Aorta (tissue), 5 donors: Measurements from ENCODE around the gene PRKCZ. TPM values are rescaled to one million over a fixed set of nuclear protein-coding genes. Genes with fewer than 3 reads are reported as not detected.

ENCODE experiments used
- ATAC-seq: fragments of 200-7000 bp; cut with Tn5 transposase; one replicate; pipeline ENCODE4 v1.9.1; 2022; ENCODE audit warnings: moderate library complexity; ENCODE audit not compliant: low FRiP score
- DNase-seq, 2 donors: peaks; one replicate each; pipeline ENCODE4 v3.0.0-alpha.2; 2020
- H3K27ac ChIP-seq, 2 donors: one replicate each; pipeline ENCODE4 v1.5.1; 2013; ENCODE audit warnings: low read length in 2 of 2, mild to moderate bottlenecking in 2 of 2, moderate library complexity in 2 of 2, control low read depth in 1 of 2, inconsistent platforms in 1 of 2, low read depth in 1 of 2
- H3K27me3 ChIP-seq, 2 donors: one replicate each; pipeline ENCODE4 v1.6.1; 2013; ENCODE audit warnings: control low read depth in 1 of 2, low read length in 1 of 2, mild to moderate bottlenecking in 1 of 2, moderate library complexity in 1 of 2; ENCODE audit not compliant: insufficient read depth in 2 of 2, control insufficient read depth in 1 of 2
- H3K36me3 ChIP-seq, 2 donors: one replicate each; pipeline ENCODE4 v1.6.1; 2013; ENCODE audit warnings: control low read depth in 1 of 2, low read length in 1 of 2, mild to moderate bottlenecking in 1 of 2; ENCODE audit not compliant: insufficient read depth in 2 of 2, control insufficient read depth in 1 of 2
- H3K4me1 ChIP-seq, 2 donors: one replicate each; pipeline ENCODE4 v1.6.1; 2013; ENCODE audit warnings: low read length in 2 of 2, control low read depth in 1 of 2, mild to moderate bottlenecking in 1 of 2, moderate library complexity in 1 of 2; ENCODE audit not compliant: insufficient read depth in 2 of 2, control insufficient read depth in 1 of 2
- H3K4me3 ChIP-seq, 2 donors: one replicate each; pipeline ENCODE4 v1.5.1; 2013; ENCODE audit warnings: low read length in 2 of 2, control low read depth in 1 of 2, mild to moderate bottlenecking in 1 of 2
- H3K9me3 ChIP-seq: one replicate; pipeline ENCODE4 v1.6.1; 2013; ENCODE audit warnings: mild to moderate bottlenecking, low read length; ENCODE audit not compliant: control insufficient read depth
- WGBS, 2 donors: extraction: QIAGEN DNeasy Blood & Tissue Kit; methylation state at CpG; one replicate each; pipeline ENCODE4 v1.1.7; 2013; 5-methylcytosine and 5-hydroxymethylcytosine counted together
- intact Hi-C, 2 donors: fragments of 100-400 bp; cut with DNase I; formaldehyde crosslinking; loops; one replicate each; pipeline versions ENCODE4 v1.14.2 to v1.15.0; 2022
- polyA plus RNA-seq, 2 donors: library from polyadenylated mRNA; stranded (reverse); fragments of 200-250 nt; gene quantifications; one replicate each; pipeline ENCODE4 v1.2.3, GENCODE V29; 2013
- total RNA-seq, 2 donors: library from RNA; stranded (reverse); fragmentation: NEBNext Ultra II Directional; extraction: Animal tissue kit (Norgen Biotek cat#: 25700); gene quantifications; one replicate each; pipeline ENCODE4 v1.2.1, GENCODE V29; 2021
- donor health status: healthy with polysubstance abuse.
- donor health status: Bipolar disorder and iron deficiency.
- donor health status: DM: no; HTN: no; CAD: no.
- donor health status: DM: no; HTN: no; CAD: no.
- donor health status: DM: yes; HTN: yes; CAD: no.

PRKCZ gene
- total and polyA plus RNA-seq, 4 donors: 1.5 to 23.2 (median 4.2) TPM

DNA sequence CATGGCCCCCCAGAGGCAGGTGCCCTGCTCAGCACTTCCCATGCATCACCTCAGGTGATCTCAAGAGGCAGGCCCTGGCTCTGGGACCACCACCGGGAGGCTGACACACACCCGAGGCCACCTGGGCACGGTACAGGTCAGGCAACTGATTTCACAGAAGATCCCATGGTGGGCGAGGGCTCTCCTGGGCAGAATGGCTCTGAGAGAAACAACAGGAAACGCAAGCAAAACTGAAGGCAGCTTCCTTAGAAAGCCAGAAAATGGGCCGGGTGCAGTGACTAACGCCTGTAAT is 166.5 kb downstream of the PRKCZ start:
- no peaks in the 10 kb centered on the region for H3K9me3 ChIP-seq
- no peak overlapping the region for H3K27ac ChIP-seq
- no peaks in the 10 kb centered on the region for H3K27me3 ChIP-seq
- intact Hi-C loops: no loop called here
- H3K4me3 ChIP-seq: no peak overlapping the region
- ATAC-seq (no peak), DNase-seq (no peak)
- peaks cover 0 to 2% of the 10 kb centered on the region in 2 donors for H3K4me1 ChIP-seq
- WGBS, 2 donors: 85 to 88% methylated on average over 7 of the region's 7 CpGs
- no peaks in the 10 kb centered on the region for H3K36me3 ChIP-seq

DNA sequence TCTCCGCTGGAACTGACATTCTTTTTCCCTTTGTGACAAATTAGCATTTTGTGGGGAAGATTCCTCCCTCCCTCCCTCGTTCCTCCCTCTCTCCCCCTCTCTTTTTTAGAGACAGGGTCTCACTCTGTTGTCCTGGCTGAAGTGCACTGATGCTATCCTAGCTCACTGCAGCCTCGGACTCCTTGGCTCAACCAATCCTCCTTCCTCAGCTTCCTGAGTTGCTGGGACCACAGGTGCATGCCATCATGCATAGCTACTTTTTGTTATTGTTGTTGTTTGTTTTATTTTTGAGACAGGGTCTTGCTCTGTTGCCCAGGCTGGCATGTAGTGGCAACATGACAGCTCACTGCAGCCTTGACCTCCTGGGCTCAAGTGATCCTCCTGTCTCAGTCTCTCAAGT is 171.1 kb downstream of the PRKCZ start:
- DNase-seq: no peak
- Histone ChIP-seq H3K36me3 (no peaks in the 10 kb centered on the region), H3K9me3 (no peaks in the 10 kb centered on the region), H3K27ac (no peak overlapping the region), H3K4me3 (no peak overlapping the region), H3K27me3 (no peaks in the 10 kb centered on the region), H3K4me1 (no peaks in the 10 kb centered on the region)
- WGBS, 2 donors: 83 to 87% methylated on average over 3 of the region's 3 CpGs
- intact Hi-C loops: no loop called here
- no peak for ATAC-seq

DNA sequence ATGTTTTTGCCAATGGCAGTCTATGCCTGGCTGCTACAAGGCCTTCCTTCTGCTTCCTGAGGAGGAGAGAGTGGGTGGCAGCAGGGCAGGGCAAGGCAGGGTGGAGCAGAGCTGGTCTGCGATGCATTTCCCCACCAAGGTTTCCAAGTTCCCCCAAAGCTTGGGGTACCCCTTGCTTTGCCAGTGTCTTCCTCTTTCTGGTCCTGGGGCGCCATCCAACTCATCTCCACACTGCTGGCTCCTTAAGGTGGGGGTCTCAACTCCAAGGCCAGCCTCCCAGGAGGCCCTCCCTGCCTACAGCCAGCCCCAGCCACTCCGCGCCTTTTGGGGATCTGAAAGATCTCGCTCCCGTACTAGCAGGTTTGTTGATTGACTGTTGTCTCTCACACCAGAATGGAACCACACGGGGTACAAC is 174.0 kb downstream of the PRKCZ start:
- Histone ChIP-seq H3K4me3 (no peak overlapping the region), H3K27me3 (no peaks in the 10 kb centered on the region), H3K9me3 (no peaks in the 10 kb centered on the region), H3K4me1 (no peaks in the 10 kb centered on the region), H3K36me3 (no peaks in the 10 kb centered on the region), H3K27ac (no peak overlapping the region)
- intact Hi-C loops: no loop called here
- 87 to 88% methylated on average over 7 of the region's 7 CpGs for WGBS, 2 donors
- no peak for DNase-seq
- no peak for ATAC-seq

DNA sequence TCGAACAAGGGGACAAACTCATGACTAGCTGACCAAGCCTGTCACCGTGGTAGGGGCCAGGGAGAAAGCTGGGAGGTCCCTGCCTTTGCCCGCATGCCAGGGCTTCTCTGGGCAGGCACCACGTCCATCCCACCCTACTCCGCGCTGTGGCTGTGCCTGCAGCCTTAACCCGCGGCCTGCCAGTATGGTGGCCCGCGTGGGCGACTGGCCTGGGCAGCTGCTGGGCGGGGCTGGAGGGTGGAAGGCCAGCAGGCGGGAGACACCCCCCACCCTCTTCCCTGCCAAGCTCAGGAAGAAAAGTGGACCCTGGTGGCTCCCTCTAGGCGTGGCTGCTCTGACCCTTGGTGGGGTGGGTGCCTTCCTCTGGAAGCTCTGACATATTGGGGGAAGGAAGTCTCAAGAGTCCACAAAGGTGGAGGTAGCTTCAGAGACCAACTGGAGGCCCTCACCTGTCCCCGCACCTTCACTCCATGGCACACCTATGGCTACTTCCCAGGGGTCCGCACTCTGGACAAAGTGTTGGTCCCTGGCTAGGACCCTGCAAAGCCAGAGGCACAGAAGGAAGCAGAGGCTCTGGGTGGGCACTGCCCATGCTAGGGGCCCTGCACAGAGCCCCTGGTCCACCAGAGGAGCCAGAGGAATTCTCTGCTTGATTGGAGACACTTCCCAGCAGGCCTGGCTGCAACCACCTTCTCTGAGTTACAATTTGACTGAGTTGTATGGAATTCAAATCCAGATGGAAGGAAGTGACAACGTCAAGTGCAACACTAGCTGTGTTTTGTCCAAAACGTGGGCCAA is 174.6 kb downstream of the PRKCZ start:
- ATAC-seq: no peak

DNA sequence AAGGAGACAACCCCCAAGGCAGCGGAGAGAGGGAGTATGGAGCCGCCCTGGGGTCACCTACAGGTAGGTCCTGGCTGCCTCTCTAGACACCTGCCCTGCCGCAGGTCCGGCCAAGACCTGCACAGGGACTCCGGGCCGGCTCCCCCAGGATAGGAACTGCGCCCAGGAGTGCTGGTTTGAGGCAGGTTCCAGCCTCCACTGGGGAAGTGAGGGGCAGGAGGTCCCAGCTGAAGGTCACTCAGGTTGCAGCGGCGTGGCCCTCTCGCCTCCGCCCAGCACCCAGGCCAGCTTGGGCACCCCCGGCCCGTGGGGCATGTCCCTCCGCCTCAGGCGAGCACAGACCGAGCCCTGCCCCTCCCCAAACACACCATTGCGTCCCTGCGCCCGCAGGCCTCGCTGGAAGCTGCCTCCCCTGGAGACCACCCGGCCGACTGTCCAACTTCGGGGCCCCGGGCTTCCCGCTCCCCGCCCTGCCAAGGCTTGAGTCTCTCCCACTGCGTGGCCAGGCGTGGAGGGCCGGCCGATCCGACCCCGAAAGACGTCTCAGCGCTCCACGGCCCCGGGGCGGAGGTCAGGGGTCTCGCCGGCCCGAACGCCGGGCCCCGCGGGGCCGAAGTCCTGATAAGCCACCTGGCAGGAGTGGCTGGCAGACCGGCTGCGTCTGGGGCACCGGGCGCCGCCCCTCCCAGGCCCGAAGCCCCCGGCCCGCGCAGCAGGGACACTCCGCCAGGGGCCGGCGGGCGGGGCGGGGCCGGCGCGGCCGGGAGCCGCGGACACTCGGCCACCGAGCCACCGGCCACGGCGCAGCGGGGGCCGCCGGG is 176.5 kb downstream of the PRKCZ start:
- H3K27ac ChIP-seq: peak overlapping the region; percentile 91 to 99
- peak; percentile 62 to 85 for DNase-seq
- 16 to 27% methylated on average over 49 to 73 of the region's 73 CpGs for WGBS, 2 donors
- intact Hi-C loops: loop anchor here (1.0 to 2.0 kb wide), 2 partner anchors 11 to 14 kb away; no protein-coding TSS in a partner anchor
- ATAC-seq: no peak
- no peaks in the 10 kb centered on the region for H3K27me3 ChIP-seq
- no peaks in the 10 kb centered on the region for H3K36me3 ChIP-seq
- H3K4me1 ChIP-seq: no peaks in the 10 kb centered on the region
- H3K4me3 ChIP-seq: peak overlapping the region; percentile 55 to 91
- no peaks in the 10 kb centered on the region for H3K9me3 ChIP-seq

More for the DNA sequence above, 174.6 kb downstream of the PRKCZ start:
- Histone ChIP-seq H3K36me3 (no peaks in the 10 kb centered on the region), H3K27ac (no peak overlapping the region), H3K9me3 (no peaks in the 10 kb centered on the region), H3K4me1 (no peaks in the 10 kb centered on the region), H3K4me3 (no peak overlapping the region), H3K27me3 (no peaks in the 10 kb centered on the region)
- DNase-seq: no peak
- intact Hi-C loops: no loop called here
- 80 to 81% methylated on average over 18 of the region's 18 CpGs for WGBS, 2 donors

DNA sequence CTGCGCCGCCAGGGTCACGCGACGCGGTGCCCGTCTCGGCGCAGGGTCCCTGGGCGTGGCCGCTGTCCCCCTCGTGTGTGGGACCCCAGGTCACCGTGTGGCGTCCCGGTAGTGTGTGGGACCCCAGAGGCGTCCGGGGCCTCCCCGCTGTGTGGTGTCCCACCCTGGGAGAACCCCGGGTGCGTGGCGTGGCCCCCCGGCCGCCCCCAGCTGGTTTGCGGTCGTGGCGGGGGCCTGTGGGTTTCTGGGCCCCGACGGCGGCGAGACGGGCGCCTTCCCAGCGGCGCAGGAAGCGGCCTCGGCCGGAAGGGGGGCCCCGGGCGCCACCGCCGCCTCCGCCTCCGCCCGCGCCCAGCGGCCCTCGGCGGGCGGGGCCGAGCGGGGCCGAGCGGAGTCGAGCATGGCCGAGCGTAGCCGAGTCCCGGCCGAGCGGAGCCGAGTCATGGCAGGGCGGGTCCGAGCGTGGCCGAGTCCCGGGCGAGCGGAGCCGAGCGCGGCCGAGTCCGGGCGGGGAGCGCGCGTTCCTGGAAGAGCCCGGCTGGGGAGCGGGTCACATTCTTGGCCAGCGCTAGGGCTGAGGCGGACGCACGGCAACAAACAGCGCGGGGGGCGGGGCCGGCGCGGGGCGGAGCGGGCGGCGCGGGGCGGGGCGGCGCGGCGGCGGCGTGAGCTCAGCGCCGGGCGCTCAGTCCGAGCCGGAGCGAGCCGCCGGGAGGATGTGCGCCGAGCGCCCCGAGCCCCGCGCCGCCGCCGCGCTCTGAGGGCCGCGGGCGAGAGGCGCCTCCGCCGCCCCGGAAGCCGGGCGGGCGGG is 177.3 kb downstream of the PRKCZ start:
- ATAC-seq (peak; percentile 95), DNase-seq (peak; percentile 98 to 99)
- Histone ChIP-seq H3K9me3 (no peaks in the 10 kb centered on the region), H3K27ac (peak overlapping the region; percentile 91 to 99), H3K4me1 (no peaks in the 10 kb centered on the region), H3K36me3 (no peaks in the 10 kb centered on the region), H3K4me3 (peak overlapping the region; percentile 93), H3K27me3 (no peaks in the 10 kb centered on the region)
- WGBS, 2 donors: 0% methylated on average over 29 to 129 of the region's 129 CpGs
- intact Hi-C loops: loop anchor here (1.0 to 2.0 kb wide), 3 partner anchors 12 to 23 kb away; no protein-coding TSS in a partner anchor

DNA sequence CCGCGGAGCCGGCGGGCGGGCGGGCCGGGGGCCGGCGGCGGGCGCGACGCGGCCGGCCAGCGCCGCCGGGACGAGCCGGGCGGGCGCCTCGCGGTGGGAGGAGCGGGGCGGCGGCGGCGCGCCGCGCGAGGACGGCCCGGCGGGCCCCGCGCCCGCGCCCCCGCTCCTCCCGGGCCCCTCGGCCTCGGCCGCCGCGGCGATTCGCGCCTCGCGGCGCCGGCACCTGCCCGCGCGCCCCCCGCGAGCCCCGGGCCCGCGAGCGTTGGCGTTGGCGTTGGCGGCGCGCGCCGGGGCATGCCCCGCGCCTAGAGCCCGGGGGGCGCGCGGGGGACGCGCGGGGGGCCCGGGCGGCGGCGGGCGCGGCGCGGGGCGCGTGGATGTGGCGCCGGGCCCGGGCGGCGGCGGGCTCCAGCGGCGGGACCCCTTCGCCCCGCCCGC is 178.0 kb downstream of the PRKCZ start, which contains the start of gene SKI:
TSS of gene SKI (plus strand) at position 163 of the 438 bp plus-strand sequence. CDS start 448 bp downstream, outside the sequence.
- WGBS, 2 donors: 1% methylated on average over 21 to 100 of the region's 100 CpGs
- Histone ChIP-seq H3K27ac (peak within 1 kb of the TSS; percentile 91 to 99), H3K4me1 (no peaks in the 10 kb centered on the region), H3K36me3 (no peaks in the 10 kb centered on the region), H3K9me3 (no peaks in the 10 kb centered on the region), H3K4me3 (peak within 1 kb of the TSS; percentile 93), H3K27me3 (no peaks in the 10 kb centered on the region)
- no peak for DNase-seq
- ATAC-seq: no peak
- intact Hi-C loops: loop anchor here in 1 of 2 donors (2.0 kb wide), 1 partner anchor 23 kb away; no protein-coding TSS in a partner anchor

DNA sequence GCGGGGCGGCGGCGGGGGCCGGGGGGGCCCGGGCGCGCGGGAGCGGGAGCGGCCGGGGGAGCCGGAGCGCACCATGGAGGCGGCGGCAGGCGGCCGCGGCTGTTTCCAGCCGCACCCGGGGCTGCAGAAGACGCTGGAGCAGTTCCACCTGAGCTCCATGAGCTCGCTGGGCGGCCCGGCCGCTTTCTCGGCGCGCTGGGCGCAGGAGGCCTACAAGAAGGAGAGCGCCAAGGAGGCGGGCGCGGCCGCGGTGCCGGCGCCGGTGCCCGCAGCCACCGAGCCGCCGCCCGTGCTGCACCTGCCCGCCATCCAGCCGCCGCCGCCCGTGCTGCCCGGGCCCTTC is 178.5 kb downstream of the PRKCZ start:
- Histone ChIP-seq H3K4me3 (peak overlapping the region; percentile 93), H3K9me3 (no peaks in the 10 kb centered on the region), H3K36me3 (no peaks in the 10 kb centered on the region), H3K4me1 (peaks cover 0 to 3% of the 10 kb centered on the region in 2 donors), H3K27ac (peak overlapping the region; percentile 18 to 88), H3K27me3 (no peaks in the 10 kb centered on the region)
- 0 to 1% methylated on average over 25 to 50 of the region's 50 CpGs for WGBS, 2 donors
- intact Hi-C loops: loop anchor here in 1 of 2 donors (2.0 kb wide), 1 partner anchor 24 kb away; no protein-coding TSS in a partner anchor
- peak in 1 of 2 donors; percentile 80 for DNase-seq
- ATAC-seq: no peak
